A673 (cell line): ENCODE results near the gene PHF2.

ENCODE experiments used
- CTCF ChIP-seq: fragments of 300-800, 200-600 bp; sonication (generic); conservative IDR thresholded peaks from 2 replicates; pipeline ENCODE4 v1.5.1; 2017; ENCODE audit warnings: low read depth, mild to moderate bottlenecking, antibody characterized with exemption, low read length, moderate library complexity, mixed read lengths
- EZH2 ChIP-seq: fragments of 200-600 bp; sonication (generic); IDR thresholded peaks from 2 replicates; pipeline ENCODE4 v1.6.1; 2017; ENCODE audit warnings: borderline replicate concordance, low read depth, mild to moderate bottlenecking, mixed read lengths, antibody characterized with exemption, low read length; ENCODE audit not compliant: poor library complexity, severe bottlenecking

DNA sequence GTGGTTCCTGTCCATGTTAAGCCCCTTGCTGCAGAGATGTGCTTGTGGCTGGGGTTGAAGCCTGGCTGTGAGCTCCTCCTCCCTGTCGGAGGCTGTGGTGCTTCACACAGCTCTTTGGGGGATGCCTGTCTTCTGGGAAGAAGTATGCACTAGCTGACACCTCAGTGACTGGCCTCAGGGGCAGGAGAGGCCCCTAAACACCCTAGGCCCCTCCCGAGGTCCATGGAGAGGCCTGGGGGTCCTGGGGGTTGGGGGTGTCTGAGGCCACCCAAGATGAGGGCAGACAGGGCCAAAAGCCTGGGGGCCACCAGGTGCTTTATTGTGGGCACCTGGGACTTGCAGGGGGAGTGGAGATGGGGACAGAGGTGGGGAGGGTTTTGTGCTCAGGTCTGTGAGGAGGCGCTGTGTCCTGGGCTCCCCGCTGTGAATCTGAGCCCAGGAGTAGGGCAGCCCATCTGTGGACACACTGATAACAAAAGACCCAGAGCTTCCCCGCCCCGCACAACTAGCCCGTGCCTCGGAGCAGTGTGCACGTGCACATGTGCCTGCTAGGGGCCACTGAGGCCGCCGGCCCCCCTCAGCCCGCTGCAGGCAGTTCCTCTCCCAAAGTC lies 92.0 kb downstream of the PHF2 start:
- no peak for TF ChIP-seq EZH2
- TF ChIP-seq CTCF, result no peak
